SKM-1 treated with dmso at 0.1 percent for 144 hours (cell line): ENCODE data around the gene PRKAG2.

ENCODE experiments used
- DNase-seq: peaks from one replicate; lab custom pipeline; 2025; ENCODE audit not compliant: unreplicated experiment; lab: John Stamatoyannopoulos, UW

PRKAG2 gene

DNA sequence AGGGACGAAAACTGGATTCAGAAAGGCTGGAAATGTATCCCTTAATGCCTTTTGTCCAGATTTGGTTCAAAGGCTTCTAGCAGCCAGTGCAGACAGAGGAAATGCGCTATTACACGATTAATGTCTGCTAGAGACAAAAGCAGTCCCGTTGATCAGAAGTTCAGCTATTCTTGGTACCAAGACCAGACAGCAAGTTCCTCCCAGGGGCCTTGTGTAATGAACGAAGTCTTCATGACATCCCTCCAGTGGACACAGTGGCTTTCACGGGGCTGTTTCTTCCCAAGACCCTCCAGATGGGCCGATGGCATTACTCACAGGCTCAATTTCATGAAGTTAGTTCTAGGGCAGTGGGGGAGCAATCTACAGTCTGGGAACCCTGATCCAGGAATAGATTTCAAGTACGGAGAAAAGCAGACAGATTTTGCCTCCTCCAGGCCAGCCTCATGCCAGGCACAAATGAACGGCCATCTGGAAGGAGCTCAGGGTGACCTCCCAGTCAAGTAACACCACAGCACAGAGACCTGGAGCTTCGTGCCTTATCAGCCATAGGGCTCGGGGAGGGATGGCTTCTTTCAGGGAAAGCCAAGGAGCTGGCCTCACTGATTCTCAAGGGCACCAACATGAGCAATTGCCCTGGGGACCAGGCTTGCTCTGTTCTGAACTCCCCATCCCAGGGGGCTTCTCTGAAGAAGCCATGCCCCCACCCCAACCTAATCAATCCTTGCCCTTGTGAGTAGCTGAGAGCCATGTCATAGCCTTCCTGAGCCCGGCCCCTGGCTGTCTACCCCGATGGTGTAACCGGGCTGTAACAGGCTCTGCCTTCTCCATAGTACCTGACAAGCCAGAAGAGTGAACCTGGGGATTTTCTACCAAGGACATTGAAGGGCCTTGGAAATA lies 101.1 kb downstream of the PRKAG2 start:
- no peak for DNase-seq

DNA sequence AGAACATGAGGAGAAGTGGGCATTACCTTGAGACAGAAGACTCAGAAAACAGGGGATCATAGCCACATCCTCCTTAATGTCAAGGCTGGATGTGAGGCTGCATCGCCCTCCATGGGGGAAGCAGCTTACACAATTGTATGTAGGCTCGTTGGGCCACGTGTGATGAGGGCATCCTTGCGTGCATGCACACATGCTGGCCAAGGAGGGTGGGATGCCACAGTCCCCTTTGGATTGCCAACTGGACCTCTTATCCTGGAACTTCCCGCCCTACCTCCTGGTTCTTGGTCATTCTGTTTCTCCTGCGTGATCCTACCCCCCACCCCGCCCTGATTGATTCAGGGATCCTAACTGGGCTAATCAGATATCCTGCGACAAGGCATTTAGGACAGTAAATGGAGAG lies 102.0 kb downstream of the PRKAG2 start:
- DNase-seq = no peak

DNA sequence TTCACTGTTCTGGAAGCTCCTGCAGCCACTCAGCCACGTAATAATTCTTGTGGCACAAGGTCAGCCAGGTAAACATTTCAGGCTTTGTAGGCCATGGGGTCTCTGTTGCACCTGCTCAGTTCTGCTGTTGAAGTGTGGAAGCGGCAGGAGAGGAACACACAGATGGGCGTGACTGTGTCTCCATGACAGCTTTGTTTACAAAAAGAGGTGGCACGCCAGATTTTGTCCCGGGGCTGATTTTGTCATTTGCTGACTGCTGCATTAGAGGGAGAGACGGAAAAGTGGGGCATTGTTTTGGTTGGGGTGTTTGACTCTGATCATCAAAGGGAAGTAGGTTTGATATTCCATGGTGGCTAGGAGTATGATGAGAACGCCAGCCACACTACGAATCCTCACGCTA lies 103.1 kb downstream of the PRKAG2 start:
- DNase-seq = no peak

DNA sequence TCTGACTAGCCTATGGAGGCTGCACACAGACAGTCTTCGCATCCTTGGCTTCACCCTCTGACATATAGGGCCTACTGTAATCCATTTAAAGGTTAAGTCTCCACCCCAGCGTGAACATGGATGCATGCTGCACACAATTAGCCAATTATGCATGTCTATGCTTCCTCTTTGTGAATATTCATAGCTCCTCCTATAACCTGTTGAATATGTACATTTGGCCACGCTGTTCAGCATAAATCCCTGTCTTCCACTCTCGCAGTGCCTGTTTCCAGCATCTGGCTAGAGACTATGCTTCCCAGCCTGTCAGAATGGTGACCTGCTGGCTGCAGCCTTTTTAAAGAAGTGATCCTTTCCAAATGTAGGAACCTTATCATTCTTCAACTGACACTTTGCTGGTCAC lies 106.7 kb downstream of the PRKAG2 start:
- no peak for DNase-seq

DNA sequence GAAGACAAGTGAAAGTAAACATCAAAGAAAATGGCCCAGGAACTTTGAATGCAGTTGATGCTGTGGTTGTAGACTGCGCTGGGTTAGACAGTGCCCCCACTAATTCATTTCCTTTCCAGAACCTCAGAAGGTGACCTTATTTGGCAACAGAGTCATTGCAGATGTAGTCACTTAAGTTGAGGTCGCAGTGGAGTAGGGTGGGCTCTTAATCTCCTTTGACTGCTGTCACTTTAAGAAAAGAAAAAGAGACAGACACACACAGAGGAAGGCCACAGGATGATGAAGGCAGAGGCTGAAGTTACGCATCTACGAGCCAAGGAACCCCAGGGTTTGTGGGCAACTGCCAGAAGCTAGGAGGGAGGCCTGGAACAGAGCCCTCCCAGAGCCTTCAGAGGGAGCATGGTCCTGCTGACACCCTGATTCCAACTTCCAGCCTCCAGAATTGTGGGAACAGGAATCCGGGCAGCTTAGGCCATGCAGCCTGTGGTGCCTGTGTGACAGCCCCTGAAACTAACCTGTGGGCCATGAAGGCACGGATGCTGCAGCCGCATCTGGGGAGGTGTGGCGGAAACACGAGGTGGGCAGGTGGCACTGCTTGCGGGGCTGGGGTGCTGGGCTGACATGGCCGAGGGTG lies 107.6 kb downstream of the PRKAG2 start:
- no peak for DNase-seq

- no peak for DNase-seq
Measured at GRCh38 chr7:151768805-151769187, 108.1 kb downstream of the PRKAG2 start.

DNA sequence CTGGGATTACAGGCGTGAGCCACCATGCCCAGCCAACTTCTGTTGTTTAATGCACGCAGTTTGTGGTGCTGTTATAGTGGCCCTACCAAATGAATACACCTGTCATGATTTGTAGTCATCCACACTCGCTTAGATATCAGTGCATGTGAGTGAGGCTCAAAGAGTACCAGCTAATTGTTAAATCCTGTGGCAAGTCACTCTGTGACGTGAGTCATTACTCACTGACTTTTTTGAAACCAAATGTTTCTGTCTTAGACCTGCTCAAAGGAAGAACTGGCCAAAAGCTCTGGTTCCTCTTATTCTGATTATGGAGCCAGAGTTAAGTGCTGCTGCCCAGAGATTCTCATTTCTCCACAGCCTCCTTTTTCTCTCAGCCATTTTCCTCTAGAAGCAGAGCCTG lies 109.4 kb downstream of the PRKAG2 start:
- DNase-seq = no peak

GRCh38 chr7:151764056-151764920 lies 112.6 kb downstream of the PRKAG2 start:
- no peak for DNase-seq

DNA sequence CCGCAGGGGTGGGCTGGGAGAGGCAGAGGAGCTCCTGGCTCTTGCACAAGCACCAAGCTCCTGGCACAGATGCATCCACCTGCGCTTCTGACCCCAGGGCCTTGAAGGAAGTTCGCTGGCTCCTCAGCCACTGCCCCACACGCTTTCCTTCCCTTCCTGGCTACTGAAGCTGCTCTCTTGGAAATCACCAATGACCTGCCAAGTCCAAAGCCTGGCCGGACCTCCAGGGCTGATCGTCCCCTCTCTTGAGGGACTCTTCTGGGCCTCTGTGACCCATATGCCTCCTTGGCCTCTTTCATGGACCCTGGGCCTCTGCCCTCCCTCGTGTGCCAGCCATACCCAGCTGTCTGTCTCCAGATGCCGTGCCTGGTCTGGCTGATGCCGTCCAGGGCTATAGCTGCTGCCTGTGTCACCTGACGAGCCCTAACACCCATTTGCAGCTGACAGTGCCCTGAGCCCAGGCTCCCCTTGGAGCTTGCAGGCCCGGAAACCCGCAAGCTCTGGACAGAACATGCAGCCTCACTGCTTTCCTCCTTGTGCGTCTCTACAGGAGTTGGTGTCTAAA lies 113.4 kb downstream of the PRKAG2 start:
- DNase-seq = no peak

DNA sequence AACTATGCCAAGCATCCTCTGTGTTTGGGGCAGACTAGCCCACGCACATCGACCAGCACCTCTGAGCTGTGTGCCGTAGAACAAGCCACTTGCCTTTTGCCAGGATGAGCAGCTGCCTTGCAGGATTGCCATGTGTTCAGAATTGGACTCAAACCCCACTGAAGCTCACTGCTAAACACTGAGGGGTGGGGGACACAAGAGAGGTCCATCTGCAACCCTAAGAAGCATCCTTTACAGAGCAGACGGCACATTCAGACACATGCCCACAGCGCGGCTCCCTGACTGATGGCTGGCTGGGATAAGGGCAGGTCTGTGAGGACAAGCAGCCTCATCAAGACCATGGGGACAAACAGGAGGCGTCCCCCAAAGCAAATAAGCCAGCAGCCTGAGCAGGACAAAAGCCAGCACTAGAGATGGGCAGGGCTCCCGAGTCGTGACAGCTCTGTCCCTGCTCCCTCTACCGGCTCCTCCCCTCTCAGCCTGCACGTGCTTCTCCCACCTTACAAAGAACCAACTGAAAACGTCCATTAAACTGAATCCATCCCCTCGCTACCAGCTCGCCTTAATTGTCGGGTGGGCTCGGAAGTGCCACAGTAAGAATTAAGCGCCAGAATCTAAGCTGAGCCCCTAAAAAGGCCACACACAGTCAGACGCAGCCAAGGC lies 114.2 kb downstream of the PRKAG2 start:
- no peak for DNase-seq

DNA sequence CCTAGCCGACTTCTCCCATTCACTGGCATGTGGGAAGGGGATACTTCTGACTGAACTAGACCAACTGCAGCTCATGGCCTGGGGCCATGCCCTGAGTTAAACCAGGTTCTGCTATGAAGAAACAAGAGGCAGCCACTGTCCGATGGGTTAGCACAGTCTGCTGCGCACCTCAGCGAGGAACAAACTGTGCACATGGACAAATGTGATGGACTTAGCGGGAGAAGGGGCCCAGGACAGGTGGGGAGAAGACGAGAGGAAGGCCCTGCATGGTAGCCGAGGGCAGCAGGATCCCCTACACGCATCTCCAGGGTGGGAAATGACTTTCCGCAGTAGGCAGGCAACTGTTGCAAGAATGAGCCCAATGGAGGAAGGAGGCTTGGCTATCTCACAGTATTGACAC lies 115.0 kb downstream of the PRKAG2 start:
- DNase-seq = no peak

GRCh38 chr7:151761231-151761630 lies 115.7 kb downstream of the PRKAG2 start:
- no peak for DNase-seq

DNA sequence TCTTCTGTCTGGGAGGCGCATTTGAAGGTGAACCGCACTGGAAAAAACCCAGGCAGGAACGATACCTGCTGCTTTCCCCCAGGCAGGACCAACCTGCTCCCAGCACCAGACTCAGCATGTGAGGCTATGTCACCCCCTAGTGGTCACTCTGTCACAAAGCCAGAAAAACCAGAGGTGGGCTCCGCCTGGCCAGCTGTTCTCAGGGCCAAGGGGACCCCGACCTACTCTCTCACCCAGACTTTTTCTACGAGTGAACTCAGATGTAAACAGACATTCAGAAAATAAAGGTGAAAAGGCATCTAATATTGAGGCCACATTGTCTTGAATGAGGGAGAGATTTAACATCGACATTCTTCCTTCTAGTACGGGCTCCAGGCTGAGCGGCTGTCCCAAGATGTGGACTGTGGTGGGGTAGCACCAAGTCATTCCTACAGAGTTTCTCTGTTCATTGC lies 117.3 kb downstream of the PRKAG2 start:
- no peak for DNase-seq

GRCh38 chr7:151758622-151759540 lies 118.0 kb downstream of the PRKAG2 start:
- no peak for DNase-seq

GRCh38 chr7:151757274-151757673 lies 119.6 kb downstream of the PRKAG2 start:
- DNase-seq = no peak

DNA sequence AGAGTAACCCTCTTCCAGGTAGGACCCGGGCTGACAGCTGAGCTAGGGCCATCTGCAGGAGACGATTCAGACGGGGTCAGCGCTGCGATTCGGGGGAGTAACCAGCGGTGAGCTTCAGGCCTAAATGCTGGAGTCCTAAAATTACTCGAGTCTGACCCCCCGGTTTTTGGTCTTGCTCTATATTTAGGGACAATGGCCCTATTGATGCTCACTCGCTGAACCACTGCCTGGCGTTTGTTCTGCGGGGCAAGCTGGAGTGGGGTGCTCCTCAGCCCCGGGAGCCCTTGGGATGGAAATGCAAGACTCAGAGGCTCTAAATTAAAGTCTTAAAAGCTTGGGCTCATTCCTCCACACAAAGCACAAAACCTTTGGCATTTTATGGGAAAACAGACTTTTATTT lies 120.0 kb downstream of the PRKAG2 start:
- no peak for DNase-seq

DNA sequence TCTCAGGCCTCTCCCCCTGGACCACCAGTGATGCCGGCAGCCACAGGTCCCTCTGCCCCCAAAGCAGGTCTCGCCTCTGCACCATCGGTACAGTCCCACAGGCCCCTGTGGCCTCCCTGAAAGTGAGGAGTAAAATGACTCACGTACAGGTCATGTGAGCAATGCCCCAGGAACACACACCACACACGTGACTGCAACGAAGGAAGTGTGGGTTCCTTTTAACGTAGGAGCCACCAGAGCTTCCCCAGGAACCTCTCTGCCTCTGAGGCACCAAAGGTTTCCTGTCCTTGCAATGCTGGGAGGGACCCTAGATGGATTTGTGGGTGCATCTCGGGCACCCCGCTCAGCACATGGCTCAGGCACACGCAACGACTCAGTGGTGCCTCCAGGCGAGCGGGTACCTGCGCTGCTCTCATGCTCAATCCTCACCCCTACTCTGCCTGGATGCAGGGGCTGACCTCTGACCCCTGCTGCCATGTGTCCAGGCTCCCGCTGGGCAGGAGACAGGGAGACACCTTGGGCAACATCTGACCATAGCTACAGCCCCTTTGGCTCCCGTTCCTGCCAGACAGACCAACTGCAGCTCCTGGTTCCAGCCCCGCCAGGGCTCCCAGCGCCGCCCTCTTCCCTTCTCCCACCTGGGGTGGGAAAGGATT lies 120.7 kb downstream of the PRKAG2 start:
- DNase-seq = no peak

DNA sequence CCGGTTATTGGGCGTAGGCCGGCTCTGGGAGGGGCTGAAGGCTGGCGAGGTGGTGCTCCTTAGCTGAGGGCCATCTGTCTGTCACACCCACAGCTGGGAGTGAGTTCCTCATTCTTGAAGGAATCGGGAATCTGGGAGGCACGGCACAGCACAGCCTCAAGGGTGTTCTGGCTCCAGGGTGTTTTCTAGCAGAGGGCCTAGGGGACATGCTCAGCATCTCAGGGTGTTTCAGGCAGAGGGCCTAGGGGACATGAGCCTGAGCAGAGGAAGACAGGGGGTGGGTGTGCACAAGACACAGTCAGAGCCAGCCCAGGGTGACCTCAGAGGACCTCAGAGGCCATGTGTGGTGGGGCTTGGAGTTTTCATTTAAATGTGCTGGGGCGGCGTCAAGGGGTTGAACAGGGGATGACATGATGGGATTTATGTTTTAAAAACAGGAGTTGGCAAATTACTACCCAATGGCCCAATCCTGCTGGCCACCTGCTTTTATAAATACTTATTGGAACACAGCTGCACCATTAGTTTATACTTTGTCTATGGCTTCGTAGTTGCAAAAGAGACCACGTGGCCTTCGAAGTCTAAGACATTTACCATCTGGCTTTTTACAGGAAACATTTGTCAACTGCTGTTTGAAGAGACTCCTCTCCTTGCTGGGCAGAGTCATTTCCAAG lies 121.6 kb downstream of the PRKAG2 start:
- no peak for DNase-seq

DNA sequence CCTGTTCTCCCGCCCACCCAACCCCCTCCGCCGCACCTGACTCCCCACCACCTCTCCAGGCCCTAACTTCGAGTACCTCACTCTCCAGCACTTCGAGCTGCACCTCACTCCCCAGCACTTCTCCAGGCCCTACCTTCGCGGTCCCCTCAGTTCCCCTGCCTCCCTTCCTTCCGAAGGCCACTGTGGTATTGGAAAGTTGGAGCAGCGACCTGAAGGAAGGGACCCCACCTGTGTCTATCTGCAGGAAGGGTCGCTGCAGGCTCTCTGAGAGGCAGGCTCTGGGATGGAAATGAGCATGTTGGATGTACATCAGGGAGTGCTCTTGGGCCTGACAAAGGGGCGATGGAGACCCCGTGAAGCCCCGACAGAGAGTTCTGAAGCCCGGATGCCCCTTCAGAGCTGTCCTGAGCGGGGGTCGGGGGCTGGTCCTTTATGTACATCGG lies 122.2 kb downstream of the PRKAG2 start:
- no peak for DNase-seq
